ENCODE results near the gene F12. TPM values are rescaled to one million over a fixed set of nuclear protein-coding genes. Genes with fewer than 3 reads are reported as not detected.
A peak's percentile ranks its signal among the peaks of the same experiment; 100 is the strongest.

F12 gene
- total and polyA plus RNA-seq, 10 donors, result 0.60 to 2.3 (median 1.1) TPM

GRCh38 chr5:177443144-177443983 lies 34.0 kb upstream of the F12 start:
- TF ChIP-seq POLR2AphosphoS5 (IDR thresholded peaks at IDR 0.05), result peak in 2 of 3 donors; percentile 11 to 36
- TF ChIP-seq, protein P1, sequence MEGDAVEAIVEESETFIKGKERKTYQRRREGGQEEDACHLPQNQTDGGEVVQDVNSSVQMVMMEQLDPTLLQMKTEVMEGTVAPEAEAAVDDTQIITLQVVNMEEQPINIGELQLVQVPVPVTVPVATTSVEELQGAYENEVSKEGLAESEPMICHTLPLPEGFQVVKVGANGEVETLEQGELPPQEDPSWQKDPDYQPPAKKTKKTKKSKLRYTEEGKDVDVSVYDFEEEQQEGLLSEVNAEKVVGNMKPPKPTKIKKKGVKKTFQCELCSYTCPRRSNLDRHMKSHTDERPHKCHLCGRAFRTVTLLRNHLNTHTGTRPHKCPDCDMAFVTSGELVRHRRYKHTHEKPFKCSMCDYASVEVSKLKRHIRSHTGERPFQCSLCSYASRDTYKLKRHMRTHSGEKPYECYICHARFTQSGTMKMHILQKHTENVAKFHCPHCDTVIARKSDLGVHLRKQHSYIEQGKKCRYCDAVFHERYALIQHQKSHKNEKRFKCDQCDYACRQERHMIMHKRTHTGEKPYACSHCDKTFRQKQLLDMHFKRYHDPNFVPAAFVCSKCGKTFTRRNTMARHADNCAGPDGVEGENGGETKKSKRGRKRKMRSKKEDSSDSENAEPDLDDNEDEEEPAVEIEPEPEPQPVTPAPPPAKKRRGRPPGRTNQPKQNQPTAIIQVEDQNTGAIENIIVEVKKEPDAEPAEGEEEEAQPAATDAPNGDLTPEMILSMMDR (IDR thresholded peaks at IDR 0.05 in 8 of 11, conservative IDR thresholded peaks at IDR 0.05 in 3 of 11), result no peak
- DNase-seq, result peak; percentile 73
- peaks cover 0 to 13% (median 0%) of the 10 kb centered on the region in 7 donors for H3K27me3 ChIP-seq (replicated peaks in 1 of 7)
- 78 to 91% (median 84%) methylated on average over 13 to 15 of the region's 15 CpGs for WGBS, 5 donors
- H3K27ac ChIP-seq, result peak overlapping the region in 3 of 8 donors; percentile 6 to 88 (median 86)
- no peak overlapping the region for H3K4me3 ChIP-seq
- intact Hi-C loops (cut with DNase I; ENCODE audit: low total_unique reads), result no loop called here
- no peaks in the 10 kb centered on the region for H3K9me3 ChIP-seq
- H3K36me3 ChIP-seq, result peaks cover under 1 to 59% (median 45%) of the 10 kb centered on the region in 6 donors
- peaks cover 15 to 98% (median 53%) of the 10 kb centered on the region in 6 donors for H3K4me1 ChIP-seq

DNA sequence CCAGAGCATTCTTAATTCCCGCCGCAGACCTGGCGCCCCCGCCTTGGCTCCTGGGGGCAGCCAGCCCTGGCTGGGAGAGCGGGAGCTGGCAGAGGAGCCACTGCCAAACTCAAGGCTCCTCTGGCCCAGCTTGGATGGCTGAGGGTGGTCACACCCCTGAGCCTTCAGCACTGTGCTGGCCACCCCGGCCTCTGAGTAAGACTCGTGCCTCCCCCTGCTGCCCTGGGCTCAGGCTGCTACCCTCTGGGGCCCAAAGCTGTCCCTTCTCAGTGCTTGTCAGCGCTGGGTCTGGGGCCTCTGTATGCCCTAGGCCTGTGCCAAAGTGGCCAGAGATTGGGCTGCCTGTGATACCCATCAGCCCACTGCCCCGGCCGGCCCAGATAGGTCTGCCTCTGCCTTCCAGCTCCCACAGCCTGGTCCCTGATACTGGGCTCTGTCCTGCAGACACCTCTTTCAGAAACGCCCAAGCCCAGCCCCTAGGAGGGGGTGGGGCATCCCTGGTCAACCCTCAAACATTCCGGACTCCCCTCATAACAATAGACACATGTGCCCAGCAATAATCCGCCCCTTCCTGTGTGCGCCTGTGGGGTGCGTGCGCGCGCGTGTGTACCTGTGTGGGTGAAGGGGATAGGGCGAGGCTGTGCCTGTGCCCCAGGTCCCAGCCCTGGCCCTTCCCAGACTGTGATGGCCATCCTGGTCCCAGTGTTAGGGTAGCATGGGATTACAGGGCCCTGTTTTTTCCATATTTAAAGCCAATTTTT lies 32.9 kb upstream of the F12 start:
- Histone ChIP-seq H3K4me1 (peaks cover 5 to 96% (median 43%) of the 10 kb centered on the region in 6 donors), H3K27ac (peak overlapping the region in 2 of 8 donors; percentile 17 to 86), H3K36me3 (peaks cover 3 to 70% (median 56%) of the 10 kb centered on the region in 6 donors), H3K4me3 (no peak overlapping the region), H3K9me3 (no peaks in the 10 kb centered on the region), H3K27me3 (replicated peaks in 1 of 7) (peaks cover 0 to 5% (median 0%) of the 10 kb centered on the region in 7 donors)
- peak; percentile 71 for DNase-seq
- 92 to 96% (median 94%) methylated on average over 15 to 20 of the region's 20 CpGs for WGBS, 5 donors
- intact Hi-C loops (cut with DNase I; ENCODE audit: low total_unique reads), result no loop called here
- TF ChIP-seq, protein P1 (IDR thresholded peaks at IDR 0.05 in 8 of 11, conservative IDR thresholded peaks at IDR 0.05 in 3 of 11), result no peak
- no peak for TF ChIP-seq POLR2A (IDR thresholded peaks at IDR 0.05)
- peak in 1 of 3 donors; percentile 30 for TF ChIP-seq POLR2AphosphoS5 (IDR thresholded peaks at IDR 0.05)

GRCh38 chr5:177440990-177441780 lies 31.8 kb upstream of the F12 start:
- 87 to 91% (median 89%) methylated on average over 19 to 26 of the region's 26 CpGs for WGBS, 5 donors
- Histone ChIP-seq H3K27me3 (replicated peaks in 1 of 7) (no peaks in the 10 kb centered on the region), H3K4me3 (no peak overlapping the region), H3K9me3 (no peaks in the 10 kb centered on the region), H3K27ac (peak overlapping the region in 3 of 8 donors; percentile 26 to 36 (median 28)), H3K4me1 (peaks cover 3 to 97% (median 34%) of the 10 kb centered on the region in 6 donors), H3K36me3 (peaks cover 9 to 81% (median 67%) of the 10 kb centered on the region in 6 donors)
- intact Hi-C loops (cut with DNase I; ENCODE audit: low total_unique reads), result no loop called here
- DNase-seq, result peak; percentile 72
- no peak for TF ChIP-seq POLR2A (IDR thresholded peaks at IDR 0.05)
- TF ChIP-seq POLR2AphosphoS5 (IDR thresholded peaks at IDR 0.05), result peak in 1 of 3 donors; percentile 51
